Measurements from ENCODE around the gene CA9.

Gene CA9

GRCh38 chr9:35714579-35715252 lies 41.0 kb downstream of the CA9 start:
- Histone ChIP-seq H2AFZ (ENCODE audit: insufficient read depth, low read length, poor library complexity) (no peak overlapping the region), H3K4me2 (ENCODE audit: low read length) (no peak overlapping the region), H3K27ac (ENCODE audit: low read depth, low read length) (no peak overlapping the region), H3K79me1 (ENCODE audit: low read length) (no peaks in the 10 kb centered on the region), H3K27me3 (ENCODE audit: insufficient read depth, low read length) (no peaks in the 10 kb centered on the region), H4K91ac (ENCODE audit: low read depth, low read length) (no peak overlapping the region), H3K14ac (ENCODE audit: low read length) (no peak overlapping the region), H2BK120ac (ENCODE audit: insufficient read depth, low read length, poor library complexity) (no peak overlapping the region), H3K36me3 (ENCODE audit: control insufficient read depth in 1 of 2, insufficient read depth in 2 of 2, low read length in 2 of 2) (peaks cover 76 to 87% of the 10 kb centered on the region in 2 experiments), H2BK5ac (ENCODE audit: low read depth, low read length, poor library complexity) (no peak overlapping the region), H2AK5ac (ENCODE audit: low read length) (no peak overlapping the region), H3K23ac (ENCODE audit: low read length) (no peak overlapping the region), H4K8ac (ENCODE audit: low read depth, low read length) (no peak overlapping the region), H3K4ac (ENCODE audit: low read depth, low read length) (no peak overlapping the region), H3K4me3 (ENCODE audit: low read depth, low read length) (no peak overlapping the region), H3K79me2 (ENCODE audit: control insufficient read depth, insufficient read depth, low read length, poor library complexity) (no peaks in the 10 kb centered on the region), H3K9ac (ENCODE audit: low read length) (no peak overlapping the region), H3K18ac (ENCODE audit: low read length) (no peak overlapping the region), H3K9me3 (ENCODE audit: insufficient read depth, low read depth, low read length) (no peaks in the 10 kb centered on the region), H4K12ac (ENCODE audit: low read depth, low read length) (no peak overlapping the region), H2BK12ac (ENCODE audit: low read length) (no peak overlapping the region), H3K4me1 (ENCODE audit: control insufficient read depth in 1 of 2, insufficient read depth in 2 of 2, low read length in 2 of 2) (no peaks in the 10 kb centered on the region)
- no CpG with 5 or more reads among the region's 13 CpGs for WGBS (ENCODE audit: extremely low coverage, insufficient coverage, insufficient read length)
- no peak for DNase-seq

GRCh38 chr9:35716230-35716629 lies 42.5 kb downstream of the CA9 start:
- Histone ChIP-seq H3K27ac (ENCODE audit: low read depth, low read length) (no peak overlapping the region), H3K4me3 (ENCODE audit: low read depth, low read length) (no peak overlapping the region), H4K91ac (ENCODE audit: low read depth, low read length) (no peak overlapping the region), H3K9me3 (ENCODE audit: insufficient read depth, low read depth, low read length) (no peaks in the 10 kb centered on the region), H3K4ac (ENCODE audit: low read depth, low read length) (no peak overlapping the region), H3K79me2 (ENCODE audit: control insufficient read depth, insufficient read depth, low read length, poor library complexity) (no peaks in the 10 kb centered on the region), H2BK5ac (ENCODE audit: low read depth, low read length, poor library complexity) (no peak overlapping the region), H3K4me2 (ENCODE audit: low read length) (no peak overlapping the region), H3K4me1 (ENCODE audit: control insufficient read depth in 1 of 2, insufficient read depth in 2 of 2, low read length in 2 of 2) (no peaks in the 10 kb centered on the region), H2AFZ (ENCODE audit: insufficient read depth, low read length, poor library complexity) (no peak overlapping the region), H3K79me1 (ENCODE audit: low read length) (no peaks in the 10 kb centered on the region), H3K18ac (ENCODE audit: low read length) (no peak overlapping the region), H2BK12ac (ENCODE audit: low read length) (no peak overlapping the region), H4K8ac (ENCODE audit: low read depth, low read length) (no peak overlapping the region), H3K14ac (ENCODE audit: low read length) (no peak overlapping the region), H3K36me3 (ENCODE audit: control insufficient read depth in 1 of 2, insufficient read depth in 2 of 2, low read length in 2 of 2) (peaks cover 77 to 86% of the 10 kb centered on the region in 2 experiments), H2AK5ac (ENCODE audit: low read length) (no peak overlapping the region), H4K12ac (ENCODE audit: low read depth, low read length) (no peak overlapping the region), H2BK120ac (ENCODE audit: insufficient read depth, low read length, poor library complexity) (no peak overlapping the region), H3K9ac (ENCODE audit: low read length) (no peak overlapping the region), H3K23ac (ENCODE audit: low read length) (no peak overlapping the region), H3K27me3 (ENCODE audit: insufficient read depth, low read length) (no peaks in the 10 kb centered on the region)
- WGBS (ENCODE audit: extremely low coverage, insufficient coverage, insufficient read length) = no CpG with 5 or more reads among the region's 4 CpGs
- no peak for DNase-seq

- Histone ChIP-seq H3K9ac (ENCODE audit: low read length) (no peak overlapping the region), H3K23ac (ENCODE audit: low read length) (no peak overlapping the region), H4K12ac (ENCODE audit: low read depth, low read length) (no peak overlapping the region), H3K14ac (ENCODE audit: low read length) (no peak overlapping the region), H4K91ac (ENCODE audit: low read depth, low read length) (no peak overlapping the region), H4K8ac (ENCODE audit: low read depth, low read length) (no peak overlapping the region), H2AFZ (ENCODE audit: insufficient read depth, low read length, poor library complexity) (no peak overlapping the region), H3K4ac (ENCODE audit: low read depth, low read length) (no peak overlapping the region), H2BK12ac (ENCODE audit: low read length) (no peak overlapping the region), H3K27ac (ENCODE audit: low read depth, low read length) (no peak overlapping the region), H3K4me3 (ENCODE audit: low read depth, low read length) (no peak overlapping the region), H2BK5ac (ENCODE audit: low read depth, low read length, poor library complexity) (no peak overlapping the region), H3K79me2 (ENCODE audit: control insufficient read depth, insufficient read depth, low read length, poor library complexity) (no peaks in the 10 kb centered on the region), H3K9me3 (ENCODE audit: insufficient read depth, low read depth, low read length) (no peaks in the 10 kb centered on the region), H2AK5ac (ENCODE audit: low read length) (no peak overlapping the region), H3K4me1 (ENCODE audit: control insufficient read depth in 1 of 2, insufficient read depth in 2 of 2, low read length in 2 of 2) (no peaks in the 10 kb centered on the region), H2BK120ac (ENCODE audit: insufficient read depth, low read length, poor library complexity) (no peak overlapping the region), H3K79me1 (ENCODE audit: low read length) (no peaks in the 10 kb centered on the region), H3K4me2 (ENCODE audit: low read length) (no peak overlapping the region), H3K27me3 (ENCODE audit: insufficient read depth, low read length) (no peaks in the 10 kb centered on the region), H3K18ac (ENCODE audit: low read length) (no peak overlapping the region), H3K36me3 (ENCODE audit: control insufficient read depth in 1 of 2, insufficient read depth in 2 of 2, low read length in 2 of 2) (peaks cover 74 to 86% of the 10 kb centered on the region in 2 experiments)
- no CpG with 5 or more reads among the region's 14 CpGs for WGBS (ENCODE audit: extremely low coverage, insufficient coverage, insufficient read length)
- DNase-seq = no peak
Observed at GRCh38 chr9:35717132-35717870, 43.6 kb downstream of the CA9 start.

- Histone ChIP-seq H2BK12ac (ENCODE audit: low read length) (no peak overlapping the region), H3K79me2 (ENCODE audit: control insufficient read depth, insufficient read depth, low read length, poor library complexity) (no peaks in the 10 kb centered on the region), H3K18ac (ENCODE audit: low read length) (no peak overlapping the region), H2BK120ac (ENCODE audit: insufficient read depth, low read length, poor library complexity) (no peak overlapping the region), H3K79me1 (ENCODE audit: low read length) (no peaks in the 10 kb centered on the region), H3K9ac (ENCODE audit: low read length) (no peak overlapping the region), H3K36me3 (ENCODE audit: control insufficient read depth in 1 of 2, insufficient read depth in 2 of 2, low read length in 2 of 2) (peaks cover 74 to 90% of the 10 kb centered on the region in 2 experiments), H3K4me3 (ENCODE audit: low read depth, low read length) (peak overlapping the region; percentile 44), H3K4ac (ENCODE audit: low read depth, low read length) (no peak overlapping the region), H3K4me1 (ENCODE audit: control insufficient read depth in 1 of 2, insufficient read depth in 2 of 2, low read length in 2 of 2) (no peaks in the 10 kb centered on the region), H4K91ac (ENCODE audit: low read depth, low read length) (no peak overlapping the region), H2BK5ac (ENCODE audit: low read depth, low read length, poor library complexity) (no peak overlapping the region), H3K27ac (ENCODE audit: low read depth, low read length) (no peak overlapping the region), H3K14ac (ENCODE audit: low read length) (no peak overlapping the region), H3K4me2 (ENCODE audit: low read length) (no peak overlapping the region), H4K8ac (ENCODE audit: low read depth, low read length) (no peak overlapping the region), H2AK5ac (ENCODE audit: low read length) (no peak overlapping the region), H2AFZ (ENCODE audit: insufficient read depth, low read length, poor library complexity) (no peak overlapping the region), H3K23ac (ENCODE audit: low read length) (no peak overlapping the region), H3K27me3 (ENCODE audit: insufficient read depth, low read length) (no peaks in the 10 kb centered on the region), H4K12ac (ENCODE audit: low read depth, low read length) (no peak overlapping the region), H3K9me3 (ENCODE audit: insufficient read depth, low read depth, low read length) (no peaks in the 10 kb centered on the region)
- WGBS (ENCODE audit: extremely low coverage, insufficient coverage, insufficient read length) = no CpG with 5 or more reads among the region's 15 CpGs
- no peak for DNase-seq
Observed at GRCh38 chr9:35718721-35719511, 45.2 kb downstream of the CA9 start.
